GM12878 (cell line): ENCODE data around the gene DUSP7.

Source experiments
- ATF2 ChIP-seq: IDR thresholded peaks from 2 replicates; pipeline ENCODE4 v1.6.1; 2012; ENCODE audit warnings: low read length, inconsistent platforms
- CTCF ChIP-seq, 3 experiments: IDR thresholded peaks in 2 of 3; conservative IDR thresholded peaks in 1 of 3; 2 replicates each; pipeline ENCODE4 v1.5.1; 2011; ENCODE audit warnings: low read depth in 3 of 3, low read length in 3 of 3, mild to moderate bottlenecking in 3 of 3, control low read depth in 2 of 3, moderate library complexity in 2 of 3, inconsistent platforms in 1 of 3, mixed read lengths in 1 of 3; ENCODE audit not compliant: control insufficient read depth in 2 of 3, insufficient read depth in 1 of 3; ENCODE audit errors: extremely low read depth in 1 of 3
- POLR2AphosphoS5 ChIP-seq: IDR thresholded peaks from 2 replicates; pipeline ENCODE4 v1.6.1; 2011; ENCODE audit warnings: mild to moderate bottlenecking, low read length, inconsistent platforms
- REST ChIP-seq: IDR thresholded peaks from 2 replicates; pipeline ENCODE4 v1.6.1; 2012; ENCODE audit warnings: mild to moderate bottlenecking, low read depth, low read length
- SIN3A ChIP-seq: IDR thresholded peaks from 2 replicates; pipeline ENCODE4 v1.6.1; 2012; ENCODE audit warnings: low read depth, low read length, improper control_type of control experiment
- ZNF217 ChIP-seq: fragments of 450-650 bp; IDR thresholded peaks from 2 replicates; pipeline ENCODE4 v1.6.1; 2017; ENCODE audit warnings: antibody characterized with exemption, mild to moderate bottlenecking
- ZNF274 ChIP-seq: IDR thresholded peaks from one replicate; pipeline ENCODE4 v1.8.0; 2011; ENCODE audit not compliant: insufficient read length, insufficient read depth
- ZZZ3 ChIP-seq: IDR thresholded peaks from 2 replicates; pipeline ENCODE4 v1.6.1; 2011; ENCODE audit warnings: low read depth; ENCODE audit not compliant: control insufficient read depth, insufficient read length

GRCh38 chr3:52067526-52067925 lies 11.2 kb upstream of the DUSP7 start:
- no peak for TF ChIP-seq ZNF217
- TF ChIP-seq CTCF (IDR thresholded peaks at IDR 0.05 in 2 of 3, conservative IDR thresholded peaks at IDR 0.05 in 1 of 3; ENCODE audit: control insufficient read depth in 2 of 3, extremely low read depth in 1 of 3, insufficient read depth in 1 of 3, low read depth in 3 of 3, low read length in 3 of 3), result no peak
- no peak for TF ChIP-seq ZNF274
- no peak for TF ChIP-seq ZZZ3
- TF ChIP-seq SIN3A, result no peak
- TF ChIP-seq POLR2AphosphoS5, result no peak
- TF ChIP-seq REST, result no peak
- TF ChIP-seq ATF2, result no peak
